Raji (cell line): ENCODE measurements around the gene PRTN3.

Experiments
- POLR2A ChIP-seq: IDR thresholded peaks from 2 replicates; pipeline ENCODE4 v1.6.1; 2011; ENCODE audit warnings: low read depth, low read length, control low read depth; ENCODE audit not compliant: insufficient read depth

The PRTN3 gene, protein sequence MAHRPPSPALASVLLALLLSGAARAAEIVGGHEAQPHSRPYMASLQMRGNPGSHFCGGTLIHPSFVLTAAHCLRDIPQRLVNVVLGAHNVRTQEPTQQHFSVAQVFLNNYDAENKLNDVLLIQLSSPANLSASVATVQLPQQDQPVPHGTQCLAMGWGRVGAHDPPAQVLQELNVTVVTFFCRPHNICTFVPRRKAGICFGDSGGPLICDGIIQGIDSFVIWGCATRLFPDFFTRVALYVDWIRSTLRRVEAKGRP

GRCh38 chr19:840519-841206 lies at the start of gene PRTN3:
PRTN3 (plus strand) TSS chr19:840999; CDS start chr19:841009, 10 bp downstream.
- TF ChIP-seq POLR2A = no peak

DNA sequence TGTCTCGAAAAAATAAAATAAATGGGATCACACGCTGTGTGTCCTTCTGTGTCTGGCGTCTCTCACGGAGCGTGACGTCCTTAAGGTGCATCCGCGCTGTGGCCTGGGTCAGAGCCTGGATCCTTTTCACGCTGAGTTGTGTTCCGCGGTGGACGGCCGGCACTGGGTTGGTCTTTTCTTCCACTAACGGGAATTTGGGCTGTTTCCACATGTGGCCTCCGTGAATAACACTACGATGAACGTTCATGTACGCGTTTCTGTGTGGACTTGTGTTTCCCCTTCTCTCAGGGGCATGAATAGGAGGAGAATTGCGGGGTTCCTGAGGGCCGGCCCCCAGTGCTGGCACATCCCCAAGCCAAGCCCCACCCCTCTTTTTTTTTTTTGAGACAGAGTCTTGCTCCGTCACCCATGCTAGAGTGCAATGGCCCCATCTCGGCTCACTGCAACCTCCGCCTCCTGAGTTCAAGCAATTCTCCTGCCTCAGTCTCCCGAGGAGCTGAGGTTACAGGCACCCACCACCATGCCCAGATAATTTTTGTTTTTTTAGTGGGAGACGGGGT lies 49.7 kb upstream of the PRTN3 start:
- no peak for TF ChIP-seq POLR2A

GRCh38 chr19:791567-792305 lies 49.1 kb upstream of the PRTN3 start:
- TF ChIP-seq POLR2A = no peak

GRCh38 chr19:792306-792885 lies 48.4 kb upstream of the PRTN3 start:
- no peak for TF ChIP-seq POLR2A

GRCh38 chr19:793806-794205 lies 47.0 kb upstream of the PRTN3 start:
- no peak for TF ChIP-seq POLR2A

GRCh38 chr19:795073-795611 lies 45.7 kb upstream of the PRTN3 start:
- no peak for TF ChIP-seq POLR2A

DNA sequence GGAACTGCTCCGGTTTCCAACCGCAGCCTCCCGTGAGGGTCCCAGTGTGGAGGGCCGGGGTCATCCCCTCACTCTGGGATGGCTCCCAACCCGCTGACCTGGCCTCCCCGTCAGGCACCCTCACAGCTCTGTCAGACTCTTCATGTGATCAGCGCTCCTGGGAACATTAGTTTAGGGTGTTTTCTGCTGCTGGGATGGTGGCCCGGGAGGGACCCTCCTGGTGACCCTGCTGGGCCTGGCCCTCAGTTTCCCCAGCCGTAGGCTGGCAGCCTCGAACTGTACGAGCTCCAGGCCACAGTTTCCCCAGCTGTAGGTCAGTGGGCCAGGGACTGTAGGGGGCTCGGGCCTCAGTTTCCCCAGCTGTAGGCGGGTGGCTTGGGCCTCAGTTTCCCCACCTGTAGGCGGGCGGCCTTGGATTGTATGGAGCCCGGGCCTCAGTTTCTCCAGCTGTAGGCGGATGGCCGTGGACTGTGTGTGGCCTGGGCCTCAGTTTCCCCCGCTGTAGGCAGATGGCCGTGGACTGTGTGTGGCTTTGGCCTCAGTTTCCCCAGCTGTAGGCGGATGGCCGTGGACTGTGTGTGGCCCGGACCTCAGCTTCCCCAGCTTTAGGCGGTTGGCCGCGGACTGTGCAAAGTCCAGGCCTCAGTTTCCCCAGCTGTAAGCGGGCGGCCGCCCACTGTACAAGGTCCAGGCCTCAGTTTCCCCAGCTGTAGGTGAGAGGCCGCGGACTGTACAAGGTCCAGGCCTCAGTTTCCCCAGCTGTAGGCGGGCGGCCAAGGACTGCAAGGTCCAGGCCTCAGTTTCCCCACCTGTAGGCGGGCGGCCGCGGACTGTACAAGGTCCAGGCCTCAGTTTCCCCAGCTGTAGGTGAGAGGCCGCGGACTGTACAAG lies 44.9 kb upstream of the PRTN3 start:
- TF ChIP-seq POLR2A = no peak

DNA sequence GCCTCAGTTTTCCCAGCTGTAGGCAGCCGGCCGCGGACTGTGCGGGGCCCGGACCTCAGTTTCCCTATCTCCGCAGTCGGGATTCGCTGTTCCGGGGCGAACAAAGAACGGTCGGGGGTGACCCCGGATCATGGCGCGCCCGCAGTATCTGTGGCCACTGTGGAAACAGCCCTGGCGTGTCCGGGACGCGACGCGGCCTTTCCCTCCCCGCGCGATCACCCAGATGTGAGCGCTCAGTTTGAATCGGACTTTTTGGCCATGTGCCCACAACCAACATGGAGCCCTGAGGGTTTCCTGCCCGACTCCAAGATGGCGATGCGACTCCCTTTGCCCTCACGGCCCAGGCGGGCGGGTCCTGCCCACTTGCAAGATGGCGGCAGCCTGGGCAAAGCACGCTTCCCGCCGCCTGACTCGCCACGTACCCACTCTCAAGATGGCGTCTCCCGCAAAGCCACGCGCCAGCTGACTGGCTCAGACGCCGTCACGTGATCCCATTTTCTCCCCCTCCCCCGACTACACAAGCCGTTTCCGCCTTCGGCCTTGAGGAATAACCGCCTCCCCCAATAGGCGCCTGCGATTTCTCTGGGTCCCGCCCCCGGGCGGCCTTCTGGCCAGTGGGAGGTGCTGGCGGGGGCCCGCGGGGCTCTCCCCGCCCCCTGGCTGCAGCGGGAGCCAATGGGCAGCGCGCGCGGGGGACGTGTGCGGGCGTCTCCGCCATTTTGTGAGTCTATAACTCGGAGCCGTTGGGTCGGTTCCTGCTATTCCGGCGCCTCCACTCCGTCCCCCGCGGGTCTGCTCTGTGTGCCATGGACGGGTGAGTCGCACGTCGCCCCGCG lies 43.9 kb upstream of the PRTN3 start, which contains the start of gene PTBP1:
Gene PTBP1 (plus strand): TSS at position 761 of the 836 bp plus-strand sequence. CDS start 46 bp downstream, at position 807.
- peak; percentile 71 for TF ChIP-seq POLR2A

- TF ChIP-seq POLR2A = peak; percentile 3; the same call in 1 of the 2 replicates
Observed at GRCh38 chr19:797528-798414, 43.0 kb upstream of the PRTN3 start.

- no peak for TF ChIP-seq POLR2A
Observed at GRCh38 chr19:798415-799075, 42.3 kb upstream of the PRTN3 start.

GRCh38 chr19:799076-799881 lies 41.5 kb upstream of the PRTN3 start:
- no peak for TF ChIP-seq POLR2A
